Mesenchymal stem cell (in vitro differentiated cells and primary cell): Measurements from ENCODE around the gene TERB1.

Experiments used
- DNase-seq: peaks from one replicate; pipeline ENCODE4 v3.0.0-alpha.2; 2013
- H2AFZ ChIP-seq: one replicate; pipeline ENCODE4 v1.6.1; 2013; ENCODE audit warnings: low read depth, mild to moderate bottlenecking, control low read depth, inconsistent platforms, low read length, moderate library complexity
- H2AK5ac ChIP-seq: 2 replicates; pipeline ENCODE4 v1.6.1; 2013; ENCODE audit warnings: low read length, moderate library complexity, mild to moderate bottlenecking, inconsistent platforms; ENCODE audit not compliant: severe bottlenecking
- H2BK120ac ChIP-seq: one replicate; pipeline ENCODE4 v1.6.1; 2013; ENCODE audit warnings: low read depth, mild to moderate bottlenecking, inconsistent platforms, low read length, moderate library complexity
- H2BK12ac ChIP-seq, 2 experiments: one replicate each; pipeline ENCODE4 v1.6.1; 2013; ENCODE audit warnings: inconsistent platforms in 2 of 2, low read length in 2 of 2, mild to moderate bottlenecking in 2 of 2, moderate library complexity in 2 of 2, control low read depth in 1 of 2
- H2BK15ac ChIP-seq: one replicate; pipeline ENCODE4 v1.6.1; 2013; ENCODE audit warnings: mild to moderate bottlenecking, low read depth, inconsistent platforms; ENCODE audit not compliant: poor library complexity, severe bottlenecking
- H2BK5ac ChIP-seq: 2 replicates; pipeline ENCODE4 v1.6.1; 2013; ENCODE audit warnings: low read depth, mild to moderate bottlenecking, low read length, control low read depth, inconsistent platforms; ENCODE audit not compliant: poor library complexity, severe bottlenecking
- H3K14ac ChIP-seq, 2 experiments: one replicate each; pipeline ENCODE4 v1.6.1; 2013; ENCODE audit warnings: inconsistent platforms in 2 of 2, low read length in 2 of 2, control low read depth in 1 of 2, mild to moderate bottlenecking in 1 of 2, moderate library complexity in 1 of 2
- H3K18ac ChIP-seq, 2 experiments: one replicate each; pipeline ENCODE4 v1.6.1; 2013; ENCODE audit warnings: inconsistent platforms in 2 of 2, low read length in 2 of 2, control low read depth in 1 of 2, low read depth in 1 of 2, mild to moderate bottlenecking in 1 of 2
- H3K23ac ChIP-seq, 2 experiments: one replicate each; pipeline ENCODE4 v1.6.1; 2013; ENCODE audit warnings: inconsistent platforms in 2 of 2, low read length in 2 of 2, mild to moderate bottlenecking in 2 of 2, moderate library complexity in 2 of 2, control low read depth in 1 of 2
- H3K27ac ChIP-seq: 2 replicates; pipeline ENCODE4 v1.5.1; 2013; ENCODE audit warnings: mild to moderate bottlenecking, moderate library complexity, low read length, control low read depth, inconsistent platforms; ENCODE audit not compliant: poor library complexity, severe bottlenecking
- H3K27me3 ChIP-seq, 2 experiments: 2 replicates each; pipeline versions ENCODE4 v1.6.1 to v1.7.0; 2013; ENCODE audit warnings: low read length in 2 of 2, mild to moderate bottlenecking in 2 of 2, moderate library complexity in 2 of 2, control low read depth in 1 of 2, inconsistent platforms in 1 of 2; ENCODE audit not compliant: control insufficient read depth in 1 of 2, insufficient read depth in 1 of 2
- H3K36me3 ChIP-seq, 2 experiments: 2 replicates each; pipeline versions ENCODE4 v1.6.1 to v1.7.0; 2013; ENCODE audit warnings: low read length in 2 of 2, control low read depth in 1 of 2, inconsistent platforms in 1 of 2, low read depth in 1 of 2, mild to moderate bottlenecking in 1 of 2; ENCODE audit not compliant: insufficient read depth in 2 of 2, control insufficient read depth in 1 of 2
- H3K4ac ChIP-seq, 2 experiments: one replicate each; pipeline ENCODE4 v1.6.1; 2013; ENCODE audit warnings: inconsistent platforms in 2 of 2, low read length in 2 of 2, mild to moderate bottlenecking in 2 of 2, moderate library complexity in 2 of 2, control low read depth in 1 of 2, low read depth in 1 of 2
- H3K4me1 ChIP-seq: 2 replicates; pipeline ENCODE4 v1.6.1; 2013; ENCODE audit warnings: low read depth, low read length, control low read depth; ENCODE audit not compliant: control insufficient read depth, insufficient read depth
- H3K4me2 ChIP-seq: 2 replicates; pipeline ENCODE4 v1.6.1; 2013; ENCODE audit warnings: low read length, mild to moderate bottlenecking, inconsistent platforms; ENCODE audit not compliant: poor library complexity, severe bottlenecking
- H3K4me3 ChIP-seq, 2 experiments: 2 replicates each; pipeline versions ENCODE4 v1.5.1 to v1.7.0; 2013; ENCODE audit warnings: low read length in 2 of 2, mild to moderate bottlenecking in 2 of 2, control low read depth in 1 of 2, low read depth in 1 of 2; ENCODE audit not compliant: insufficient read depth in 1 of 2
- H3K79me1 ChIP-seq: replicated peaks from 2 replicates; pipeline ENCODE4 v1.6.1; 2013; ENCODE audit warnings: mild to moderate bottlenecking, control low read depth, low read length, inconsistent platforms; ENCODE audit not compliant: poor library complexity, severe bottlenecking
- H3K9ac ChIP-seq: 2 replicates; pipeline ENCODE4 v1.7.0; 2013; ENCODE audit warnings: mild to moderate bottlenecking, low read length, moderate library complexity
- H3K9me3 ChIP-seq: 2 replicates; pipeline ENCODE4 v1.7.0; 2013; ENCODE audit warnings: mild to moderate bottlenecking, low read length; ENCODE audit not compliant: control insufficient read depth
- H4K8ac ChIP-seq: one replicate; pipeline ENCODE4 v1.6.1; 2013; ENCODE audit warnings: inconsistent platforms, mild to moderate bottlenecking, low read length, moderate library complexity
- H4K91ac ChIP-seq: one replicate; pipeline ENCODE4 v1.6.1; 2013; ENCODE audit warnings: mild to moderate bottlenecking, low read length, inconsistent platforms
- WGBS: methylation state at CpG from one replicate; pipeline ENCODE4 v1.1.7; 2013; ENCODE audit warnings: mixed read lengths; 5-methylcytosine and 5-hydroxymethylcytosine counted together

TERB1 gene

GRCh38 chr16:66809765-66810164 is 8.4 kb upstream of the TERB1 start:
- Histone ChIP-seq H2AK5ac (no peak overlapping the region), H3K27ac (no peak overlapping the region), H4K8ac (no peak overlapping the region), H3K4me3 (no peak overlapping the region), H3K14ac (no peak overlapping the region), H3K4ac (no peak overlapping the region), H2BK15ac (no peak overlapping the region), H3K23ac (no peak overlapping the region), H3K4me1 (no peaks in the 10 kb centered on the region), H3K27me3 (no peaks in the 10 kb centered on the region), H3K9me3 (no peaks in the 10 kb centered on the region), H2AFZ (no peak overlapping the region), H4K91ac (no peak overlapping the region), H3K79me1 (peaks cover 5% of the 10 kb centered on the region), H3K9ac (no peak overlapping the region), H3K4me2 (no peak overlapping the region), H2BK120ac (no peak overlapping the region), H3K36me3 (peaks cover 34 to 92% of the 10 kb centered on the region in 2 experiments), H3K18ac (no peak overlapping the region), H2BK12ac (no peak overlapping the region), H2BK5ac (no peak overlapping the region)
- whole genome bisulfite sequencing: 99% methylated on average over 3 of the region's 4 CpGs
- DNase-seq: no peak

- Histone ChIP-seq H3K9me3 (no peaks in the 10 kb centered on the region), H2BK120ac (no peak overlapping the region), H3K14ac (no peak overlapping the region), H3K4ac (no peak overlapping the region), H3K79me1 (no peaks in the 10 kb centered on the region), H2AK5ac (no peak overlapping the region), H3K36me3 (peaks cover 27 to 64% of the 10 kb centered on the region in 2 experiments), H3K18ac (no peak overlapping the region), H4K91ac (no peak overlapping the region), H3K27me3 (no peaks in the 10 kb centered on the region), H3K4me2 (no peak overlapping the region), H2BK15ac (no peak overlapping the region), H4K8ac (no peak overlapping the region), H3K4me1 (no peaks in the 10 kb centered on the region), H3K23ac (no peak overlapping the region), H3K4me3 (no peak overlapping the region), H2BK12ac (no peak overlapping the region), H2AFZ (no peak overlapping the region), H3K9ac (no peak overlapping the region), H2BK5ac (no peak overlapping the region), H3K27ac (no peak overlapping the region)
- DNase-seq: no peak
- 98% methylated on average over 4 of the region's 5 CpGs for WGBS
Measured at GRCh38 chr16:66802159-66802558, 775 bp upstream of the TERB1 start.

GRCh38 chr16:66800856-66801255 is 528 bp downstream of the TERB1 start:
- Histone ChIP-seq H3K4me3 (no peak overlapping the region), H3K23ac (no peak overlapping the region), H4K8ac (no peak overlapping the region), H3K9me3 (no peaks in the 10 kb centered on the region), H3K18ac (no peak overlapping the region), H3K79me1 (no peaks in the 10 kb centered on the region), H3K36me3 (peaks cover 19 to 51% of the 10 kb centered on the region in 2 experiments), H3K4me1 (no peaks in the 10 kb centered on the region), H2BK5ac (no peak overlapping the region), H3K14ac (no peak overlapping the region), H3K27ac (no peak overlapping the region), H4K91ac (no peak overlapping the region), H3K27me3 (no peaks in the 10 kb centered on the region), H2AK5ac (no peak overlapping the region), H3K4me2 (no peak overlapping the region), H3K4ac (no peak overlapping the region), H2BK15ac (no peak overlapping the region), H2AFZ (no peak overlapping the region), H2BK120ac (no peak overlapping the region), H3K9ac (no peak overlapping the region), H2BK12ac (no peak overlapping the region)
- 96% methylated on average over 15 of the region's 19 CpGs for WGBS
- no peak for DNase-seq

- no peak overlapping the region for H4K8ac ChIP-seq
- no CpG with 5 or more reads among the region's 2 CpGs for WGBS
- H2BK15ac ChIP-seq: no peak overlapping the region
Measured at GRCh38 chr16:66798161-66798560, 3.2 kb downstream of the TERB1 start.

More at GRCh38 chr16:66798161-66798560, 3.2 kb downstream of the TERB1 start:
- H3K4me1 ChIP-seq: no peaks in the 10 kb centered on the region
- H3K9ac ChIP-seq: no peak overlapping the region
- H3K79me1 ChIP-seq: no peaks in the 10 kb centered on the region
- no peak overlapping the region for H3K18ac ChIP-seq
- no peak overlapping the region for H2BK12ac ChIP-seq
- no peak overlapping the region for H2AFZ ChIP-seq
- H3K27ac ChIP-seq: no peak overlapping the region
- no peak overlapping the region for H3K23ac ChIP-seq
- DNase-seq: peak; percentile 2
- no peak overlapping the region for H3K4ac ChIP-seq
- no peak overlapping the region for H2AK5ac ChIP-seq
- no peak overlapping the region for H3K14ac ChIP-seq
- no peak overlapping the region for H3K4me2 ChIP-seq
- no peaks in the 10 kb centered on the region for H3K27me3 ChIP-seq
- no peaks in the 10 kb centered on the region for H3K9me3 ChIP-seq
- no peak overlapping the region for H4K91ac ChIP-seq
- H3K4me3 ChIP-seq: no peak overlapping the region
- H2BK120ac ChIP-seq: no peak overlapping the region
- no peak overlapping the region for H2BK5ac ChIP-seq
- H3K36me3 ChIP-seq: peaks cover 16 to 25% of the 10 kb centered on the region in 2 experiments
